Epithelial cell of proximal tubule (primary cell): ENCODE data around the gene PDE4A. TPM values are rescaled to one million over a fixed set of nuclear protein-coding genes. Genes with fewer than 3 reads are reported as not detected.
A peak's percentile ranks its signal among the peaks of the same experiment; 100 is the strongest.

ENCODE experiments used
- DNase-seq: peaks from one replicate; pipeline ENCODE4 v3.0.0-alpha.2; 2011; ENCODE audit warnings: low read depth
- H3K4me3 ChIP-seq: 2 replicates; pipeline ENCODE4 v1.5.1; 2011; ENCODE audit warnings: low read depth, mild to moderate bottlenecking, low read length
- total RNA-seq: library from RNA; depleted of rRNA; stranded (reverse); fragments of >200 nt; gene quantifications from 2 replicates; pipeline ENCODE4 v1.2.3, GENCODE V29; 2015
- TF ChIP-seq, protein P1 (sequence below): conservative IDR thresholded peaks from 2 replicates; pipeline ENCODE4 v1.5.1; 2012; ENCODE audit warnings: low read depth, mild to moderate bottlenecking, low read length

The PDE4A gene
- total RNA-seq, 1 donor from 2014 or later, result 0.40 TPM

DNA sequence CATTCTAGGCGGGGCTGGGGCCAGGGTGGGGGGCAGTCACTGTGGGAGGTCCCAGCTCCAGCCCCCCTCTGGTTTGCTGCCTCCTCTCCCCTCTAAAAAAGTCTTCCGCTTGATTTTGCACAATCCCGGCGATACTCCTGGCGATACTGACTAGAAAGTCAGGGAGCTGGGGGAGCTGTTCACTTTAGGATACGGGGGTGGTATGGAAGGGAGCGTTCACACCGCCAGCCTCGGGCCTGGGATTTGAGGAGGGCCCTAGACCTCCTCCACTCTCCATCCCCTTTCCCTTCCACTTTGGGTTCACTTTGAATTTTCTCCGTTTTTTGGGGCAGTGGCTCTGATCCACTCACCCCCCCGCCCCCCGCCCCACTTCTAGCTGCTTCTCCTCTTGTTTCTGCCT, 47.8 kb downstream of the PDE4A start:
- no peak overlapping the region for H3K4me3 ChIP-seq
- DNase-seq, result no peak
- TF ChIP-seq, protein P1, sequence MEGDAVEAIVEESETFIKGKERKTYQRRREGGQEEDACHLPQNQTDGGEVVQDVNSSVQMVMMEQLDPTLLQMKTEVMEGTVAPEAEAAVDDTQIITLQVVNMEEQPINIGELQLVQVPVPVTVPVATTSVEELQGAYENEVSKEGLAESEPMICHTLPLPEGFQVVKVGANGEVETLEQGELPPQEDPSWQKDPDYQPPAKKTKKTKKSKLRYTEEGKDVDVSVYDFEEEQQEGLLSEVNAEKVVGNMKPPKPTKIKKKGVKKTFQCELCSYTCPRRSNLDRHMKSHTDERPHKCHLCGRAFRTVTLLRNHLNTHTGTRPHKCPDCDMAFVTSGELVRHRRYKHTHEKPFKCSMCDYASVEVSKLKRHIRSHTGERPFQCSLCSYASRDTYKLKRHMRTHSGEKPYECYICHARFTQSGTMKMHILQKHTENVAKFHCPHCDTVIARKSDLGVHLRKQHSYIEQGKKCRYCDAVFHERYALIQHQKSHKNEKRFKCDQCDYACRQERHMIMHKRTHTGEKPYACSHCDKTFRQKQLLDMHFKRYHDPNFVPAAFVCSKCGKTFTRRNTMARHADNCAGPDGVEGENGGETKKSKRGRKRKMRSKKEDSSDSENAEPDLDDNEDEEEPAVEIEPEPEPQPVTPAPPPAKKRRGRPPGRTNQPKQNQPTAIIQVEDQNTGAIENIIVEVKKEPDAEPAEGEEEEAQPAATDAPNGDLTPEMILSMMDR, result no peak

DNA sequence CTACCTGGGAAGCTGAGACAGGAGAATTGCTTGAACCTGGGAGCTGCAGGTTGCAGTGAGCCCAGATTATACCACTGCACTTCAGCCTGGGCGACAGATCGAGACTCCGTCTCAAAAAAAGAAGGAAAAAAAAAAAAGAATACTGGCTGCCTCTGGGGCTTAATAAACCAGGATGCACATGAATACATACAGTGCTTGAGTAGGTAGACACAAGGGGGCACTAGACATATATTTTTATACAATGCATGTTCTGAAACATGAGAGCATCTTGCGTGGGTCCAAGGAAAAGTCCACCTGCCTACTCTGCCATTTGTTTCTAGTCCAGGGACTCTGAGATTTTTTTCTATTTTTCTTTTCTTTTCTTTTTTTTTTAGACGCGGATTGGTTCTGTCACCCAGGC, 51.6 kb downstream of the PDE4A start:
- H3K4me3 ChIP-seq, result no peak overlapping the region
- TF ChIP-seq, protein P1, result peak; percentile 44
- no peak for DNase-seq

DNA sequence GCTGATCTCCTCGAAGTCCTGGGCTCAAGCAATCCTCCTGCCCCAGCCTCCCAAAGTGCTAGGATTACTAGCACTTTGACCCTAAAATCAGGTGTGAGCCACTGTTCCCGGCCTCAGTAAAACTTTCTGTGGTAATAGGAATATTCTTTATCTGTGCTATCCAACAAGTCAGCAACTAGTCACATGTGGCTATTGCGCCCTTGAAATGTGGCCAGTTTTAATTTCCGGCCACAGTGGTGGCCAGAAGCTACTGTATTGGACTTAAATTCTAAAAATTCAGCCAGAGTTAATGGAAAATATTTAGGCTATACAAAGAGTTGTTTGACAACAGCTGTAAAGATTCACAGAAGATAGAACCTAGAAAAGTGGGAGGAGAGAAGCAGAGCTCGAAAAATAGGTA, 52.9 kb downstream of the PDE4A start:
- DNase-seq, result no peak
- H3K4me3 ChIP-seq, result no peak overlapping the region
- TF ChIP-seq, protein P1, result no peak

DNA sequence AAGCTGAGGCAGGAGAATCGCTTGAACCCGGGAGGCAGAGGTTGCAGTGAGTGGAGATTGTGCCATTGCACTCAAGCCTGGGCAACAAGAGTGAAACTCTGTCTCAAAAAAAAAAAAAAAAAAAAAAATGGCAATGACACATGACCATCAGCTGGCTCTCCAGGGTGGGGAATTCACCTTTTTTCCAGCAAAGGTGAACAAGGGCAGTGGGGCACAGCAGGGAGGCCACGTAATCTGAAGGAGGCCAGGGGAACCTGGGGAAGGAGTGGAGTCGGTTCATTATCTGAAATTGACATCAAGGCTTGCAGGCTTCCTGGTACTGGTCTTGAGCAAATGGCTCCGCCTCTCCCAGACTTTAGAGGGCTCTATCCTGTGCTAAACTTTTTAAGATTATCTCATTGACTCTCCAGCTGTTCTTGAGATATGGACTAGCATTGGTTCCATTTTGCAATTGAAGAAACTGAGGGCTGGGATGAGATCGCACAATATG, 54.7 kb downstream of the PDE4A start:
- DNase-seq, result no peak
- TF ChIP-seq, protein P1, result no peak

DNA sequence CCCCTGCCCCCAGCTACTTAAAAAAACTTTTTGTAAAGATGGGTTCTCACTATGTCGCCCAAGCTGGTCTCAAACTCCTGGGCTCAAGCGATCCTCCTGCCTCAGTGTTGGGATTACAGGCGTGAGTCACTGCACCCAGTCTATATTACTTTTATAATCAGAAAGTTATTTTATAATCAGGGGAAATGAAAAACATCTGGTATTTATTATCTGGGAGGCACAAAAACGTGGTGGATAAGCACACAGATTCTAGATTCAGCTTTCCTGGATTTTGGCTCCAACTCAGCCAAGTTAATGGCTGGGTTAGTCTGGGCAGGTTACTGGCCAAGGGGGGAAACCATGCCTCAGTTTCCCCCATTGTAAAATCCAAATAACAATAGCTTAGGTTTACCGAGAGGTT, 58.1 kb downstream of the PDE4A start:
- no peak for DNase-seq
- peak overlapping the region; percentile 5 for H3K4me3 ChIP-seq
- TF ChIP-seq, protein P1, result no peak

More for the DNA sequence above, 54.7 kb downstream of the PDE4A start:
- no peak overlapping the region for H3K4me3 ChIP-seq

DNA sequence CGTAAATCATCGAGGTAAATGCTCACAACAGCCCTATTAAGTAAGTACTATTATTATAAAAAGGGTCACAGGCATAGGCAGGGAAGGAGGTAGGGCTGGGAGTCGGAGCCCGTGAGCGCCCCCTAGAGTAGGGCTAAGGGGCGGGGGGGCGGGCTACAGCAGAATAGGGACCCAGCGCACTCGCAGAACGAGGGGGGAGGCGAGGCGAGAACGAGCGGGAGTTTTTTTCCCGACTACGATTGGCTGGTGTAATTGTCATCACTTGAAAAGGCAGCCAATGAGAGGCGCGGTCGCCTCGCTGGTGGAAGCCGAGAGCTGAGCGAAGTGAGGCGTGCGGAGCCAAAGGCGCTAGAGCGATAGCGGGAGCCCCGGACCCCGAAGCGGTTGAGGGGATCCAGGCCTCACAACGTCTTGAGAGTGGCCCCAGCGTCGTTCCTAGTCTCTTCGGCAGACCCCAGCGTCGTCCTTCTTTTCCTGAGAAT, 58.6 kb downstream of the PDE4A start:
- TF ChIP-seq, protein P1, result peak; percentile 45
- H3K4me3 ChIP-seq, result peak overlapping the region; percentile 28
- DNase-seq, result no peak

DNA sequence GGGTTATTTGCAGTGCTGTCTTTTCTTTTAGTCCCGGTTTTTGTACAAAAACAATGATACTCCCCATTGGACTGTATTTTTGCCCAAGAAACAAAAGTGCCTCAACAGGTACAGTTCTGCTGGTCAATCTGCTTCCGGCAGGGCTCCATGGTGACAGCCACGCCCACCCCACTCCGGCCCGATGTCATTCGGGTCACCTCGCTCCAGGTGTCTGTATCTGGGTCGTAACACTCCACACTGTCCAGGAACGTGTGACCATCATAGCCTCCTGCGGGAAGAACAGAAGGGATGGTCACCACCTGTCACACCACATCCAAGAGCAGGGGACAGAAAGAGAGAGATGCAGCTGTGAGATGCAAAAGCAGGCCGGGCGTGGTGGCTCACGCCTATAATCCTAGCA, 66.2 kb downstream of the PDE4A start:
- H3K4me3 ChIP-seq, result no peak overlapping the region
- TF ChIP-seq, protein P1, result no peak

More for the DNA sequence above, 66.2 kb downstream of the PDE4A start:
- no peak for DNase-seq
